ENCODE data around the gene FRAT1. TPM values are rescaled to one million over a fixed set of nuclear protein-coding genes. Genes with fewer than 3 reads are reported as not detected.

Gene FRAT1
- total and polyA plus RNA-seq, 2 of the 13 experiments (the other 11 are each of a cell fraction or from before 2014, with no cell fraction given), result 1.7 to 2.3 TPM

GRCh38 chr10:97332591-97333350, 13.7 kb downstream of the FRAT1 start (continued):
- TF ChIP-seq BORCS8-MEF2B (CRISPR knock-in tag; IDR thresholded peaks at IDR 0.05) (no peak), ZFX (CRISPR knock-in tag; IDR thresholded peaks at IDR 0.05; ENCODE audit: low read depth) (peak; percentile 38), ZNF776 (CRISPR knock-in tag; IDR thresholded peaks at IDR 0.05) (no peak), ZNF747 (CRISPR knock-in tag; IDR thresholded peaks at IDR 0.05; ENCODE audit: borderline replicate concordance) (no peak), SNAI1 (CRISPR knock-in tag; IDR thresholded peaks at IDR 0.05; ENCODE audit: borderline replicate concordance) (no peak), NFIC (IDR thresholded peaks at IDR 0.05; ENCODE audit: low read length) (no peak; the same call in 1 of the 2 replicates), RAD51 (IDR thresholded peaks at IDR 0.05; ENCODE audit: borderline replicate concordance) (no peak), MED1 (CRISPR knock-in tag; IDR thresholded peaks at IDR 0.05) (peak; percentile 40), CBFB (CRISPR knock-in tag; IDR thresholded peaks at IDR 0.05) (no peak), XBP1 (CRISPR knock-in tag; IDR thresholded peaks at IDR 0.05) (no peak), MEF2D (CRISPR knock-in tag; IDR thresholded peaks at IDR 0.05) (no peak), ZNF768 (CRISPR knock-in tag; IDR thresholded peaks at IDR 0.05) (no peak), SNRNP70 (IDR thresholded peaks at IDR 0.05; ENCODE audit: low read depth, low read length) (no peak), HCFC1 (IDR thresholded peaks at IDR 0.05; ENCODE audit: low read depth, low read length) (no peak), THAP11 (CRISPR knock-in tag; IDR thresholded peaks at IDR 0.05) (peak; percentile 26; the same call in 1 of the 2 replicates), ZNF367 (CRISPR knock-in tag; IDR thresholded peaks at IDR 0.05; ENCODE audit: borderline replicate concordance) (no peak), ZNF264 (CRISPR knock-in tag; IDR thresholded peaks at IDR 0.05) (no peak), ZNF24 (IDR thresholded peaks at IDR 0.05) (no peak), NCOA1 (CRISPR knock-in tag; IDR thresholded peaks at IDR 0.05) (no peak), HNF1B (CRISPR knock-in tag; IDR thresholded peaks at IDR 0.05) (no peak; the same call in 1 of the 2 replicates), TBX2 (CRISPR knock-in tag; IDR thresholded peaks at IDR 0.05; ENCODE audit: borderline replicate concordance) (no peak; the same call in 1 of the 2 replicates), ZNF343 (CRISPR knock-in tag; IDR thresholded peaks at IDR 0.05) (no peak), FOXJ3 (CRISPR knock-in tag; IDR thresholded peaks at IDR 0.05; ENCODE audit: borderline replicate concordance) (no peak), REL (CRISPR knock-in tag; conservative IDR thresholded peaks at IDR 0.05) (no peak), KDM2A (CRISPR knock-in tag; IDR thresholded peaks at IDR 0.05; ENCODE audit: borderline replicate concordance, low read depth) (no peak), ZNF546 (CRISPR knock-in tag; conservative IDR thresholded peaks at IDR 0.05) (no peak), SOX6 (IDR thresholded peaks at IDR 0.05) (no peak), SOX6 (CRISPR knock-in tag; IDR thresholded peaks at IDR 0.05) (peak; percentile 46), CC2D1A (CRISPR knock-in tag; IDR thresholded peaks at IDR 0.05) (no peak), NFE2L2 (IDR thresholded peaks at IDR 0.05; ENCODE audit: low read length) (no peak)
- TF ChIP-seq, protein P1, sequence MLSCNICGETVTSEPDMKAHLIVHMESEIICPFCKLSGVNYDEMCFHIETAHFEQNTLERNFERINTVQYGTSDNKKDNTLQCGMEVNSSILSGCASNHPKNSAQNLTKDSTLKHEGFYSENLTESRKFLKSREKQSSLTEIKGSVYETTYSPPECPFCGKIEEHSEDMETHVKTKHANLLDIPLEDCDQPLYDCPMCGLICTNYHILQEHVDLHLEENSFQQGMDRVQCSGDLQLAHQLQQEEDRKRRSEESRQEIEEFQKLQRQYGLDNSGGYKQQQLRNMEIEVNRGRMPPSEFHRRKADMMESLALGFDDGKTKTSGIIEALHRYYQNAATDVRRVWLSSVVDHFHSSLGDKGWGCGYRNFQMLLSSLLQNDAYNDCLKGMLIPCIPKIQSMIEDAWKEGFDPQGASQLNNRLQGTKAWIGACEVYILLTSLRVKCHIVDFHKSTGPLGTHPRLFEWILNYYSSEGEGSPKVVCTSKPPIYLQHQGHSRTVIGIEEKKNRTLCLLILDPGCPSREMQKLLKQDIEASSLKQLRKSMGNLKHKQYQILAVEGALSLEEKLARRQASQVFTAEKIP (CRISPR knock-in tag; IDR thresholded peaks at IDR 0.05; ENCODE audit: borderline replicate concordance), result no peak

All from HepG2 (cell line).